ACC112 (cell line): ENCODE measurements around the gene ATP2A3.
A peak's percentile ranks its signal among the peaks of the same experiment; 100 is the strongest.

Experiments used
- H2AFZ ChIP-seq: fragments of 200-600 bp; sonication (generic); one replicate; pipeline ENCODE4 v1.6.0; 2017; ENCODE audit warnings: antibody characterized with exemption, low read length; ENCODE audit not compliant: unreplicated experiment
- H3K27ac ChIP-seq: fragments of 200-600 bp; sonication (generic); 2 replicates; pipeline ENCODE4 v1.5.1; 2014; ENCODE audit warnings: low read depth, mild to moderate bottlenecking, antibody characterized with exemption, low read length, moderate library complexity
- H3K27me3 ChIP-seq: fragments of 200-600 bp; sonication (generic); 2 replicates; pipeline ENCODE4 v1.6.1; 2014; ENCODE audit warnings: mild to moderate bottlenecking, antibody characterized with exemption, low read length, moderate library complexity, mixed read lengths; ENCODE audit not compliant: insufficient read depth
- H3K36me3 ChIP-seq: fragments of 200-600 bp; sonication (generic); 2 replicates; pipeline ENCODE4 v1.6.1; 2016; ENCODE audit warnings: mild to moderate bottlenecking, antibody characterized with exemption, low read length, moderate library complexity, mixed read lengths; ENCODE audit not compliant: insufficient read depth
- H3K4me1 ChIP-seq: fragments of 200-600 bp; sonication (generic); one replicate; pipeline ENCODE4 v1.6.1; 2016; ENCODE audit warnings: low read length, mixed read lengths; ENCODE audit not compliant: insufficient read depth, unreplicated experiment, control insufficient read depth
- H3K4me3 ChIP-seq: fragments of 200-600 bp; sonication (generic); 2 replicates; pipeline ENCODE4 v1.5.1; 2014; ENCODE audit warnings: mild to moderate bottlenecking, low read depth, low read length
- H3K79me2 ChIP-seq: fragments of 200-600 bp; sonication (generic); one replicate; pipeline ENCODE4 v1.6.0; 2016; ENCODE audit warnings: low read length; ENCODE audit not compliant: control insufficient read depth, unreplicated experiment, insufficient read depth

Gene ATP2A3

GRCh38 chr17:3889325-3890012 is 74.8 kb downstream of the ATP2A3 start:
- Histone ChIP-seq H3K27me3 (no peaks in the 10 kb centered on the region), H3K4me3 (peak overlapping the region; percentile 15; the same call in 1 of the 2 replicates), H3K79me2 (peaks cover 10% of the 10 kb centered on the region), H3K4me1 (peaks cover 67% of the 10 kb centered on the region), H3K27ac (peak overlapping the region; percentile 90), H2AFZ (no peak overlapping the region), H3K36me3 (peaks cover 6% of the 10 kb centered on the region; the same call in 1 of the 2 replicates)

GRCh38 chr17:3888343-3889171 is 75.7 kb downstream of the ATP2A3 start:
- H3K27me3 ChIP-seq, result no peaks in the 10 kb centered on the region

GRCh38 chr17:3887804-3888203 is 76.4 kb downstream of the ATP2A3 start:
- no peaks in the 10 kb centered on the region for H3K27me3 ChIP-seq
- peak overlapping the region; percentile 90 for H3K27ac ChIP-seq
- no peak overlapping the region for H3K4me3 ChIP-seq
- peaks cover 10% of the 10 kb centered on the region for H3K79me2 ChIP-seq
- no peak overlapping the region for H2AFZ ChIP-seq
- peaks cover 7% of the 10 kb centered on the region; the same call in 1 of the 2 replicates for H3K36me3 ChIP-seq
- H3K4me1 ChIP-seq, result peaks cover 61% of the 10 kb centered on the region

More at GRCh38 chr17:3888343-3889171, 75.7 kb downstream of the ATP2A3 start:
- H3K4me3 ChIP-seq, result no peak overlapping the region
- H2AFZ ChIP-seq, result no peak overlapping the region
- H3K4me1 ChIP-seq, result peaks cover 64% of the 10 kb centered on the region
- H3K27ac ChIP-seq, result peak overlapping the region; percentile 90
- H3K79me2 ChIP-seq, result peaks cover 10% of the 10 kb centered on the region
- peaks cover 7% of the 10 kb centered on the region; the same call in 1 of the 2 replicates for H3K36me3 ChIP-seq

DNA sequence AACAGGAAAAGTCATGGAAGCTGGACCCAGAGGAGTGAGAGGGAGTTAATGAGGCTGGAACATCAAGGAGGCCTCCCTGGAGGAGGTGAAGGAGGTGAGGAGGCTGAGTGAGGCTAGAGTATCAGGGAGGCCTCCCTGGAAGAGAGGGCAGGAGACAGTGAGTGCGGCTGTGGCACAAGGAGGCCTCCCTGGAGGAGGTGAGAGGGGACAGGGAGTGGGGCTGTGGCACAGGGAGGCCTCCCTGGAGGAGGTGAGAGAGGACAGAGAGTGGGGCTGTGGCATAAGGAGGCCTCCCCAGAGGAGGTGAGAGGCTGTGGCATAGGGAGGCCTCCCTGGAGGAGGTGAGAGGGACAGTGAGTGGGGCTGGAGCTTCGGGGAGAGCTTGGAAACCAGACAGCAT is 76.8 kb downstream of the ATP2A3 start:
- H3K79me2 ChIP-seq, result peaks cover 10% of the 10 kb centered on the region
- no peak overlapping the region for H2AFZ ChIP-seq
- peak overlapping the region; percentile 90 for H3K27ac ChIP-seq
- no peaks in the 10 kb centered on the region for H3K27me3 ChIP-seq
- peaks cover 7% of the 10 kb centered on the region; the same call in 1 of the 2 replicates for H3K36me3 ChIP-seq
- no peak overlapping the region for H3K4me3 ChIP-seq
- H3K4me1 ChIP-seq, result peaks cover 61% of the 10 kb centered on the region

GRCh38 chr17:3886776-3887175 is 77.5 kb downstream of the ATP2A3 start:
- peaks cover 10% of the 10 kb centered on the region for H3K79me2 ChIP-seq
- no peak overlapping the region for H3K4me3 ChIP-seq
- H2AFZ ChIP-seq, result no peak overlapping the region
- peaks cover 7% of the 10 kb centered on the region; the same call in 1 of the 2 replicates for H3K36me3 ChIP-seq
- no peaks in the 10 kb centered on the region for H3K27me3 ChIP-seq
- H3K27ac ChIP-seq, result no peak overlapping the region
- H3K4me1 ChIP-seq, result peaks cover 62% of the 10 kb centered on the region

DNA sequence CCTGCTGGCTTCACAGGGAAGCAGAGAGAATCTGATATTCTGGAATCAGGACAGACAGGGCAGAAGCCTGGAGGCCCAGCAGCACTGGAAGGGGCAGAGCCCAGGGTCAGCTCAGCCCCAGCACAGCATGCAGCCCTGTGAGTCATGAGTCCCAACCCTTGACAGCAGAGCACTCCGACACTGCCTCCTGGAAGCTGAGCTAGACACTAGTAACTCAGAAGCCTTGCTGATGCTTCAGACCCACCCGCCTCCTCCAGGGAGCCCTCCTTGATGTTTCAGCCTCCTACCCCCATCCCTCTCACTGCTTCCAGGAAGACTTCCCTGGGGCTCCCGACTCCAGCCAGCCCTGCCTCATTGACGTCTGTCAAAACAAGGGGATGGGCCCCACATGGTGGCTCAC is 78.3 kb downstream of the ATP2A3 start:
- Histone ChIP-seq H3K4me1 (peaks cover 53% of the 10 kb centered on the region), H3K36me3 (peaks cover 7% of the 10 kb centered on the region; the same call in 1 of the 2 replicates), H2AFZ (no peak overlapping the region), H3K27ac (no peak overlapping the region), H3K27me3 (no peaks in the 10 kb centered on the region), H3K79me2 (peaks cover 10% of the 10 kb centered on the region), H3K4me3 (no peak overlapping the region)

GRCh38 chr17:3885271-3885670 is 79.0 kb downstream of the ATP2A3 start:
- H3K27me3 ChIP-seq, result no peaks in the 10 kb centered on the region
- H2AFZ ChIP-seq, result no peak overlapping the region
- peaks cover 46% of the 10 kb centered on the region for H3K4me1 ChIP-seq
- H3K36me3 ChIP-seq, result peaks cover 7% of the 10 kb centered on the region; the same call in 1 of the 2 replicates
- H3K27ac ChIP-seq, result no peak overlapping the region
- H3K4me3 ChIP-seq, result no peak overlapping the region
- peaks cover 10% of the 10 kb centered on the region for H3K79me2 ChIP-seq

DNA sequence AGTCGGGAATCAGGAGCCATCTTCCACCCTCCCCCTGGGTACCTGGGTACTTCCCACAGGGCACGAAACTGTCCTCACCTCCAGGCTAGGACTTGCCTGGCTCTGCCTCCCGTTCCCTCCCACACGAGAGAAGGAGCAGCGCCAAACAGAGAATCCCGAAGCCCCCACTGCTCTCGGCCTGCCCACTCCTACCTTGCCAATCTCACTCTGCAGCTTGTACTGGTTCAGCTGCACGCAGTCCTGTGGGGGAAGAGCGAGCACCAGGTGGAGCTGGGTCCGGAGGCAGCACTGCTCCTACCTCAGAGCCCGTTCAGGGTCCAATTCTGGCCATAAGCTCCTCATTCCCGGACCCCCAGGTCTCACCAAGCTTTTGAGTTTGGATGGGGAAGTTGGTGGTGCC is 80.0 kb downstream of the ATP2A3 start:
- Histone ChIP-seq H2AFZ (no peak overlapping the region), H3K4me1 (peaks cover 38% of the 10 kb centered on the region), H3K4me3 (no peak overlapping the region), H3K36me3 (peaks cover 7% of the 10 kb centered on the region; the same call in 1 of the 2 replicates), H3K27ac (no peak overlapping the region), H3K79me2 (peaks cover 10% of the 10 kb centered on the region), H3K27me3 (no peaks in the 10 kb centered on the region)

- Histone ChIP-seq H3K27me3 (no peaks in the 10 kb centered on the region), H3K4me3 (no peak overlapping the region), H3K4me1 (peaks cover 22% of the 10 kb centered on the region), H3K27ac (no peak overlapping the region), H2AFZ (no peak overlapping the region), H3K79me2 (peaks cover 7% of the 10 kb centered on the region), H3K36me3 (peaks cover 7% of the 10 kb centered on the region; the same call in 1 of the 2 replicates)
These were observed 82.0 kb downstream of the ATP2A3 start for GRCh38 chr17:3882276-3882675.

DNA sequence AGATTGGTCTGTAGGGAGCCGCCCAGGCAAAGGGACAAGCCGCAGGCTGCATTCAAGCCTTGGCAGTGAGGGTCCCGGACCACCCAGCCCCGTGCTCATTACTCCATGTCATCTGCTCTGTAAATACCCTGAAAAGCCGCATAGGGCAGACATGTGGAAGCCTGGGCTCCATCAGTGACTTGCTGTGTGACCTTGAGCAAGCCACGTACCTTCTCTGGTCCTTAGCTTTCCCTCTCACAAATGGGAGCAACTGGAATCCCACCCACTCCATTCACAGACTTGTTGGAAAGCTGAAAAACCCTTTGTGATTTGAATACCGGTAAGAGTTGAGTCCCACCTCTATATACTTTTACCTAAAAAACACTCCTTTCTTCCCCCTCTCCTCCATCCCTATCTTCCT is 83.3 kb downstream of the ATP2A3 start:
- peaks cover 7% of the 10 kb centered on the region; the same call in 1 of the 2 replicates for H3K36me3 ChIP-seq
- H3K4me1 ChIP-seq, result peaks cover 10% of the 10 kb centered on the region

More for the DNA sequence above, 83.3 kb downstream of the ATP2A3 start:
- Histone ChIP-seq H3K27ac (no peak overlapping the region), H2AFZ (no peak overlapping the region), H3K79me2 (no peaks in the 10 kb centered on the region), H3K4me3 (no peak overlapping the region), H3K27me3 (no peaks in the 10 kb centered on the region)
